Right renal cortex interstitium (tissue), 3 donors: ENCODE measurements around the gene UPF1. TPM values are rescaled to one million over a fixed set of nuclear protein-coding genes. Genes with fewer than 3 reads are reported as not detected.
"Not testable (repeated sequence)": the region's sequence is repeated elsewhere in the genome, so short reads cannot be mapped to it uniquely, and the experiment has no call there.

ENCODE experiments used
- DNase-seq, 3 donors: peaks; one replicate each; pipeline ENCODE4 v3.0.0-alpha.2; 2013; ENCODE audit warnings: low read depth in 3 of 3, low spot score in 2 of 3
- polyA plus RNA-seq, 3 donors: library from polyadenylated mRNA; unstranded; fragments of 120-200 nt; gene quantifications; one replicate each; pipeline ENCODE4 v1.2.1, GENCODE V29; 2013; ENCODE audit not compliant: insufficient read length in 3 of 3

UPF1 gene
- polyA plus RNA-seq, 3 donors, result 44.7 to 56.8 (median 48.2) TPM

- no peak for DNase-seq
Observed at GRCh38 chr19:18895038-18895823, 63.5 kb downstream of the UPF1 start.

GRCh38 chr19:18895824-18896341 is 64.1 kb downstream of the UPF1 start, which contains the start of gene CERS1:
TSS of gene CERS1 (minus strand) at chr19:18896158. CDS start at chr19:18896072, 86 bp downstream.
- DNase-seq, result no peak

GRCh38 chr19:18896421-18896841 is 64.7 kb downstream of the UPF1 start:
- DNase-seq, result no peak

GRCh38 chr19:18897094-18898029 is 65.6 kb downstream of the UPF1 start:
- no peak for DNase-seq

- no peak for DNase-seq
Observed at GRCh38 chr19:18898081-18898606, 66.4 kb downstream of the UPF1 start.

- DNase-seq, result no peak
Observed at GRCh38 chr19:18898607-18899408, 67.0 kb downstream of the UPF1 start.

- no peak for DNase-seq
Observed at GRCh38 chr19:18899624-18900560, 68.1 kb downstream of the UPF1 start.

GRCh38 chr19:18900700-18901481 is 69.1 kb downstream of the UPF1 start:
- no peak for DNase-seq

- DNase-seq, result no peak
Observed at GRCh38 chr19:18901491-18901890, 69.7 kb downstream of the UPF1 start.

GRCh38 chr19:18902519-18902918 is 70.8 kb downstream of the UPF1 start:
- not testable (repeated sequence) for DNase-seq

- no peak for DNase-seq
Observed at GRCh38 chr19:18903156-18904037, 71.6 kb downstream of the UPF1 start.

GRCh38 chr19:18904334-18905057 is 72.7 kb downstream of the UPF1 start:
- DNase-seq, result no peak

GRCh38 chr19:18905058-18905456 is 73.3 kb downstream of the UPF1 start:
- no peak for DNase-seq

- DNase-seq, result no peak
Observed at GRCh38 chr19:18905513-18906236, 73.9 kb downstream of the UPF1 start.

GRCh38 chr19:18906605-18907519 is 75.1 kb downstream of the UPF1 start:
- no peak for DNase-seq
